ENCODE results near the gene BCL7A. TPM values are rescaled to one million over a fixed set of nuclear protein-coding genes. Genes with fewer than 3 reads are reported as not detected.

BCL7A gene
- total RNA-seq, 4 donors from 2014 or later = 4.7 to 8.5 (median 5.6) TPM

DNA sequence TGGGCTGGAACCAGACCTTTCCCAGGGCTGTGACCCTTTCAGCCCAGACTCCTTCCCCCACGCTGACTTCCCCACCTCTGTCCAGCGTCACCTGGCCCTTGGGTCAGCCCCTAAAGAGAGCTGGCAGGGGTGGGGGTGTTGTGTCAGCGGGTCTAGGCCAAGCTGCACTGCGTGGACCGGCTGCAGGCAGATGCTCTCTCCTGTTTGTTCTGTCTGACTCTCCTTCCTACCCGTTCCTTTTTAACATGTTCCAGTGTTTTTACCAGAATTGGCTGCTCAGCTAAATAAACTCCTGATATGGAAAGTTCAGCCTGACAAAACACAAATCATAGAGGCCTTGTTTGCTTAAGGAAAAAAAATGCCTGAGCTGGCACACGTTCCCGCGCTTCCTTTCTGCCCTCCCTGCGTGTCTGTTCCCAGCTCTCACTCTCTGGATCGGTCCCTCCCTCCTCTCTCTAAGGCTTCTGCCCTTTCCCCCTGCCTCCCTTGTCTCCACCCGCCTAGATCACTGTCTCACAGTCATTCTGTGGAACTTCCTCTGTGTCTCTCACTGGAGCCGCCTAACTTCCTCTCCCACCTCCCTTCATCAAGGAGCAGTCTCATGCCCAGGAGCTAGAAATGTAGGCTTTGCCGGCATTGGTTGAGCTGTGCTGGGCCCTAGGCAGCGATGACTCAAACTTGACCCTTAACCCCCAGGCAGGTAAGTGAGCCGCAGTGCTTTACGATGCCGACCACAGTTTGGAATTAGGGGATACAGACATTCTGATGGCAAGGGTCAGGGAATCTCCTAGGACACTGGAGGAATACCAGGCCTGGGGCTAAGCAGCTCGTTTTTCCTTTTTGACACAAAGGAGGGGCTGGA is 41.4 kb downstream of the BCL7A start:
- 0% methylated on average over 9 to 13 of the region's 19 CpGs for WGBS, 2 donors (ENCODE audit: low coverage in 1 of 2)
- Histone ChIP-seq H3K36me3 (peaks cover 0 to 25% of the 10 kb centered on the region in 2 donors), H3K27me3 (no peaks in the 10 kb centered on the region), H3K9me3 (no peaks in the 10 kb centered on the region), H3K27ac (peak overlapping the region; percentile 74 to 86 (median 84)), H3K4me1 (peaks cover 7 to 82% (median 43%) of the 10 kb centered on the region in 3 donors), H3K4me3 (peak overlapping the region in 1 of 2 donors; percentile 3)
- TF ChIP-seq POLR2AphosphoS5 (IDR thresholded peaks at IDR 0.05) (peak; percentile 86), POLR2A (IDR thresholded peaks at IDR 0.05) (no peak), EP300 (IDR thresholded peaks at IDR 0.05) (no peak)
- TF ChIP-seq, protein P1, sequence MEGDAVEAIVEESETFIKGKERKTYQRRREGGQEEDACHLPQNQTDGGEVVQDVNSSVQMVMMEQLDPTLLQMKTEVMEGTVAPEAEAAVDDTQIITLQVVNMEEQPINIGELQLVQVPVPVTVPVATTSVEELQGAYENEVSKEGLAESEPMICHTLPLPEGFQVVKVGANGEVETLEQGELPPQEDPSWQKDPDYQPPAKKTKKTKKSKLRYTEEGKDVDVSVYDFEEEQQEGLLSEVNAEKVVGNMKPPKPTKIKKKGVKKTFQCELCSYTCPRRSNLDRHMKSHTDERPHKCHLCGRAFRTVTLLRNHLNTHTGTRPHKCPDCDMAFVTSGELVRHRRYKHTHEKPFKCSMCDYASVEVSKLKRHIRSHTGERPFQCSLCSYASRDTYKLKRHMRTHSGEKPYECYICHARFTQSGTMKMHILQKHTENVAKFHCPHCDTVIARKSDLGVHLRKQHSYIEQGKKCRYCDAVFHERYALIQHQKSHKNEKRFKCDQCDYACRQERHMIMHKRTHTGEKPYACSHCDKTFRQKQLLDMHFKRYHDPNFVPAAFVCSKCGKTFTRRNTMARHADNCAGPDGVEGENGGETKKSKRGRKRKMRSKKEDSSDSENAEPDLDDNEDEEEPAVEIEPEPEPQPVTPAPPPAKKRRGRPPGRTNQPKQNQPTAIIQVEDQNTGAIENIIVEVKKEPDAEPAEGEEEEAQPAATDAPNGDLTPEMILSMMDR (IDR thresholded peaks at IDR 0.05) = no peak
- ATAC-seq = peak; percentile 72

DNA sequence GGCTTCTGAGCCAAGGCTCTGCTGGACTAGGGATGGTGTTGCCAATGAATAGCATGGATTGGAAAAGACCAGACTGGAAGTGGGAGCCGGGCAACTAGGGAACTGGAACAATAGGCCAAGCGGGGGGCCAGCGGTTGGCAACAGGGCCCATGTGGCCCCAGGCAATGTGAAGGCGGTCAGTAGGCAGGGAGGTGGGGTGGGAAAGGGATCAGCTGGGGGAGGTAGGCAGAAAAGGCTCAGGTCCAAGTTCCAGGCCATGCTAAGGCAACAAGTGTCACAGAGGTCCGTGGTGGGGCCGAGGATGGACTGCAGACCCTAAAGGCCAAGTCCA is 42.0 kb downstream of the BCL7A start:
- 43 to 48% methylated on average over 3 to 6 of the region's 6 CpGs for WGBS, 2 donors (ENCODE audit: low coverage in 1 of 2)
- no peak for ATAC-seq
- H3K9me3 ChIP-seq = no peaks in the 10 kb centered on the region
- H3K27me3 ChIP-seq = no peaks in the 10 kb centered on the region
- peak overlapping the region; percentile 74 to 86 (median 84) for H3K27ac ChIP-seq
- peaks cover 7 to 88% (median 48%) of the 10 kb centered on the region in 3 donors for H3K4me1 ChIP-seq
- H3K36me3 ChIP-seq = peaks cover 0 to 22% of the 10 kb centered on the region in 2 donors
- TF ChIP-seq, protein P1 (IDR thresholded peaks at IDR 0.05) = no peak
- TF ChIP-seq POLR2AphosphoS5 (IDR thresholded peaks at IDR 0.05) (no peak), POLR2A (IDR thresholded peaks at IDR 0.05) (no peak), EP300 (IDR thresholded peaks at IDR 0.05) (no peak)
- peak overlapping the region in 1 of 2 donors; percentile 3 for H3K4me3 ChIP-seq

DNA sequence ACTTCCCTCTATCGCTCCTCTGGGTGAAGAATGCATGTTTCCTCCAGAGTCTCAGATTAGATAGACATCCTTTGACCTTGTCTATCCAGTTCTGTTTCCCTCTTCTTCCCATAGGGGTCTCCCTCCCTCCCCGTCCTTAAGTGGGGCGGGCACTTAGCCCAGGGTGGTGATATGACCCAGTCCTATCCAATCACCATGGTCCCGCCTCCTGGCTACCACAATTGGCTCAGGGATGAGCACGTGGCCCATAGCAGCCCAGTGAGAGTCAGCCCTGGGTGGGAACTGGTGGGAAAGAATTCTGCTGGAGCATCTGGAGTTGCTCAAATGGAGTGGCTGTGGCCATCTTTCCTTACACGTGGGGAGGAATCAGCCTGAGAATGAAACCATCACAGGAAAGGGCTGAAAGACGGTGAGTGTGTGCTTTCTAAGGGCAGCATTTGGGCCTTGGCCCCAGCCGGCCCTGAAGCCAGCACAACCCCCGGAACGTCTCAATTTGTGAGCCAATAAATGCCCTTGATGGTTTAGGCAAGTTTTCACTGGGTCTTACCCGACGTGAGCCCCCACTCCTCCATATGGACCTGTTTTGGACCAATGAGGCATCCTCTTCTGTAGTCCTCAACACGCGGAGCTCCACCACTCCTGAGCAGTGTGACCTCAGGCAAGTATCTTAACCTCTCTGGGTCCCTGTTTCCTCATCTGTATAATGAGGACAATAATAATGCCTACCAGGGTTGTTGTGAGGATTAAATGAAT is 42.5 kb downstream of the BCL7A start:
- H3K4me1 ChIP-seq = peaks cover 7 to 91% (median 48%) of the 10 kb centered on the region in 3 donors
- H3K36me3 ChIP-seq = peaks cover 0 to 16% of the 10 kb centered on the region in 2 donors
- 53 to 55% methylated on average over 9 to 10 of the region's 14 CpGs for WGBS, 2 donors (ENCODE audit: low coverage in 1 of 2)
- no peaks in the 10 kb centered on the region for H3K9me3 ChIP-seq
- H3K27ac ChIP-seq = peak overlapping the region; percentile 74 to 86 (median 84)
- TF ChIP-seq POLR2A (IDR thresholded peaks at IDR 0.05) (no peak), EP300 (IDR thresholded peaks at IDR 0.05) (no peak), POLR2AphosphoS5 (IDR thresholded peaks at IDR 0.05) (peak; percentile 51)
- TF ChIP-seq, protein P1 (IDR thresholded peaks at IDR 0.05) = peak in 1 of 4 experiments; percentile 22
- H3K27me3 ChIP-seq = no peaks in the 10 kb centered on the region
- H3K4me3 ChIP-seq = peak overlapping the region in 1 of 2 donors; percentile 3
- peak; percentile 87 for ATAC-seq

DNA sequence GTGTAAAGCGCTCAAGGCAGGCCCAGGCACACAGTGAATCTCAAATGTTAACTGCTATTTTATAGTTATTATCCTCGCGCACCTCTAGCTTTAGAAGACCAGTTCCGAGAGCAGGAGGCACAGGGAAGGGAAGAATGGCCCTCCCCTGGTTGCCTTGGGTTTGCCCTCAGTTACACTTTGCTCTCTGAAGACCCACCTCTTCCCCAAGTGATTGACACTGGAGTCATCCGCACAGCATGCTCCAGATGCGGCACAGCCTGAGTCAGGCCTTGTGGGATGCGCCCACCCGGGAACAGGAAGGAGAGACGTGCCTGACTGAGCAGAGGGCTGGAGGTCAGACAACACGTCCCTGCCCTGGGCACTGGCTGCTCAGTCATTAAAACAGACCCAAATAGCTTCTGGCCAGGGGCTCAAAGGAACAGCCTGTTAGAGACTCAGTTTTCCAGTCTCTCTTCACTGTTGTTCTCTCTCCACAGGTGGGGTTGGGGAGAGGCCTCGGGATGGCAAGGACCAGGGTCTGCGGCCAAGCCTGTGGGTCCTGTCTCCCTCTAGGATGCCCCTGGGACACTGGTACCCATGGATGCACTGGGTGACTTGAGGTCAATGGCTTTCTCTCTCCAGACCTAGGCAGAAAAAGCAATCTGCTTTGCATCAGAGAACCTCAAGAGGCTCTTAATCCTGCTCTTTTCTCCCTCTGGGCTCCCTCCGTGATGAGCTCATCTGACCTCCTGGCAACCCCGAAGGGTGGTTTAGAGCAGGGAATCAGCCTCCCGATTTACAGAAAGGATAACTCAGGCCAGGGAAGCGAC is 43.3 kb downstream of the BCL7A start:
- peaks cover 7 to 84% (median 47%) of the 10 kb centered on the region in 3 donors for H3K4me1 ChIP-seq
- H3K4me3 ChIP-seq = no peak overlapping the region
- no peaks in the 10 kb centered on the region for H3K27me3 ChIP-seq
- TF ChIP-seq POLR2AphosphoS5 (IDR thresholded peaks at IDR 0.05) = peak; percentile 70
- TF ChIP-seq EP300 (IDR thresholded peaks at IDR 0.05) = no peak
- H3K36me3 ChIP-seq = peaks cover 0 to 8% of the 10 kb centered on the region in 2 donors
- WGBS, 2 donors (ENCODE audit: low coverage in 1 of 2) = 44 to 50% methylated on average over 10 to 13 of the region's 16 CpGs
- ATAC-seq = no peak
- no peaks in the 10 kb centered on the region for H3K9me3 ChIP-seq
- peak overlapping the region in 3 of 4 donors; percentile 84 to 86 (median 84) for H3K27ac ChIP-seq

Data from gastroesophageal sphincter (tissue), 4 donors.